Measurements from ENCODE around the gene C1QTNF12. TPM values are rescaled to one million over a fixed set of nuclear protein-coding genes. Genes with fewer than 3 reads are reported as not detected.
A peak's percentile ranks its signal among the peaks of the same experiment; 100 is the strongest.
"Not testable (repeated sequence)": the region's sequence is repeated elsewhere in the genome, so short reads cannot be mapped to it uniquely, and the experiment has no call there.

Gene C1QTNF12
- total RNA-seq, 1 donor from 2014 or later: 1.3 TPM

- H3K27me3 Mint-ChIP-seq: no peaks in the 10 kb centered on the region
- intact Hi-C loops (cut with micrococcal nuclease): no loop called here
- H3K27ac Mint-ChIP-seq: peak overlapping the region; percentile 28
- H3K4me3 Mint-ChIP-seq: no peak overlapping the region
- peaks cover 2% of the 10 kb centered on the region for H3K4me1 Mint-ChIP-seq
- DNase-seq: no peak
- peaks cover 52% of the 10 kb centered on the region for H3K36me3 Mint-ChIP-seq (ENCODE audit: low read depth)
- no peaks in the 10 kb centered on the region for H3K9me3 Mint-ChIP-seq
These were observed 13.6 kb upstream of the C1QTNF12 start for GRCh38 chr1:1259951-1260600.

- no peak for DNase-seq
- intact Hi-C loops (cut with micrococcal nuclease): no loop called here
- no peak overlapping the region for H3K4me3 Mint-ChIP-seq
- no peaks in the 10 kb centered on the region for H3K27me3 Mint-ChIP-seq
- H3K27ac Mint-ChIP-seq: no peak overlapping the region
- H3K9me3 Mint-ChIP-seq: no peaks in the 10 kb centered on the region
- H3K4me1 Mint-ChIP-seq: peaks cover 2% of the 10 kb centered on the region
- H3K36me3 Mint-ChIP-seq (ENCODE audit: low read depth): peaks cover 52% of the 10 kb centered on the region
These were observed 13.0 kb upstream of the C1QTNF12 start for GRCh38 chr1:1259540-1259939.

- Mint-ChIP-seq H3K27me3 (no peaks in the 10 kb centered on the region), H3K27ac (no peak overlapping the region), H3K9me3 (no peaks in the 10 kb centered on the region), H3K36me3 (ENCODE audit: low read depth) (peaks cover 52% of the 10 kb centered on the region), H3K4me3 (no peak overlapping the region), H3K4me1 (peaks cover 2% of the 10 kb centered on the region)
- DNase-seq: no peak
- intact Hi-C loops (cut with micrococcal nuclease): no loop called here
These were observed 12.6 kb upstream of the C1QTNF12 start for GRCh38 chr1:1259119-1259488.

GRCh38 chr1:1256956-1257871 is 10.7 kb upstream of the C1QTNF12 start:
- Mint-ChIP-seq H3K27ac (no peak overlapping the region), H3K4me3 (no peak overlapping the region), H3K9me3 (no peaks in the 10 kb centered on the region), H3K4me1 (peaks cover 2% of the 10 kb centered on the region), H3K36me3 (ENCODE audit: low read depth) (peaks cover 58% of the 10 kb centered on the region), H3K27me3 (no peaks in the 10 kb centered on the region)
- intact Hi-C loops (cut with micrococcal nuclease): no loop called here
- DNase-seq: no peak

DNA sequence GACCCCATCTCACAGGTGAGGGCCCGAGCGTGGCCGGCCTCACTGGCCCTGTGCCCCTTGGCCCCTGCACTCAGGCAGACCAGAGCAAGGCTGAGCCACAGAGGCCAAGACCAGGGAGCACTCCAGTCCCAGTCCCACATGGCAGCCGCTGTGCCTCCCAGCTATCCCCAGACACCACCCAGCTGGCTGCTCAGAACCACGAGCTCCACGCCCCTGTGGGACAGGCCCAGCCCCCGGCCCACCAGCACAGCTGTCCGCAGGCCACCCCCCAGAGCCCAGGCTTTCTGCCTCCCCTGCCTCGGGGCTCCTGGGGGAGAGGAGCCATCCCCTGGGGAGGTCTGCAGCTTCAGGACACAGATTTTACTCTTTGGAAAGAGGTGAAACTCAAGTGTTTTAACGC is 9.1 kb upstream of the C1QTNF12 start:
- intact Hi-C loops (cut with micrococcal nuclease): no loop called here
- no peaks in the 10 kb centered on the region for H3K9me3 Mint-ChIP-seq
- peaks cover 54% of the 10 kb centered on the region for H3K36me3 Mint-ChIP-seq (ENCODE audit: low read depth)
- peaks cover 4% of the 10 kb centered on the region for H3K4me1 Mint-ChIP-seq
- no peak overlapping the region for H3K4me3 Mint-ChIP-seq
- no peak for DNase-seq
- H3K27me3 Mint-ChIP-seq: no peaks in the 10 kb centered on the region
- no peak overlapping the region for H3K27ac Mint-ChIP-seq

DNA sequence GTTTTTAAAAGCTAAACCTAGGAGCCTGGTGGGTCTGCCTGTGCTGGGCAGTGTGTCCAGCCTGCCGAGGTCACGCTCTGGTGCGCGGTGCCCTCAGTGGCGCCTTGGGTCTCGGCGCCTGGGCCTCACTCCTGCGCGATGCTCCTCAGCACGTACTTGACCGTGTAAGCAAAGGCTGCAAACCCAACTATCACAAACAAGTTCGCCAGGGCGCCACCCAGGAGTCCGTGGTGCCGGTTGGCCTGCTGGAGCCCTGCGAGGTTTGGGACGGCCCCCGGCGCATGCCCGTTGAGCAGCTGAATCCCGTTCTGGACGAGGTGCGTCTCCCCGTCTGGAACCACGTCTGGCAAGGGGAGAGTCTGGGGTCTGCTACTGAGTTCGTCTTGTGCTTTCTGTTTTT is 8.6 kb upstream of the C1QTNF12 start:
- H3K4me3 Mint-ChIP-seq: no peak overlapping the region
- no peaks in the 10 kb centered on the region for H3K27me3 Mint-ChIP-seq
- DNase-seq: no peak
- intact Hi-C loops (cut with micrococcal nuclease): no loop called here
- H3K36me3 Mint-ChIP-seq (ENCODE audit: low read depth): peaks cover 51% of the 10 kb centered on the region
- no peaks in the 10 kb centered on the region for H3K9me3 Mint-ChIP-seq
- H3K27ac Mint-ChIP-seq: no peak overlapping the region
- peaks cover 5% of the 10 kb centered on the region for H3K4me1 Mint-ChIP-seq

DNA sequence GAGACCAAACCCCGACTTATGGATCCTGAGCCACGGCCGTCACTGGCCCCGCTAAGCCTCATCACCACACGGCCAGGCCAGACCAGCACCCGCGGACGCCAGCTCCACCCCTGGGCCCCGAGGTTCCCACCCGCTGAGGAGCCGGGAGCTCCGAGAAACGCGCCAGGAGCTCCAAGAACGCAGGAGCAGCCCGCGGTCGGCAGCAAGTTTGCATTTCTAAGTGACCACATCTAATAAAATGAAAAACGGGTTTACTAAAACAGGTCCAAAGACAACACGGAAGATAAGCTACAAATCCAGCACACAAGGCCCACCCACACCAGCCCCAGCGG is 8.1 kb upstream of the C1QTNF12 start:
- intact Hi-C loops (cut with micrococcal nuclease): loop anchor here (5.0 kb wide), 1 partner anchor 47 kb away; the partner anchor contains the start of gene TNFRSF18
- Mint-ChIP-seq H3K4me3 (no peak overlapping the region), H3K4me1 (peaks cover 5% of the 10 kb centered on the region), H3K36me3 (ENCODE audit: low read depth) (peaks cover 46% of the 10 kb centered on the region), H3K27me3 (no peaks in the 10 kb centered on the region), H3K27ac (no peak overlapping the region), H3K9me3 (no peaks in the 10 kb centered on the region)
- no peak for DNase-seq

- no peak for DNase-seq
- no peaks in the 10 kb centered on the region for H3K27me3 Mint-ChIP-seq
- intact Hi-C loops (cut with micrococcal nuclease): loop anchor here (5.0 kb wide), 1 partner anchor 47 kb away; the partner anchor contains the start of gene TNFRSF18
- no peaks in the 10 kb centered on the region for H3K9me3 Mint-ChIP-seq
- H3K36me3 Mint-ChIP-seq (ENCODE audit: low read depth): peaks cover 42% of the 10 kb centered on the region
- no peak overlapping the region for H3K4me3 Mint-ChIP-seq
- no peak overlapping the region for H3K27ac Mint-ChIP-seq
- H3K4me1 Mint-ChIP-seq: peaks cover 5% of the 10 kb centered on the region
These were observed 7.6 kb upstream of the C1QTNF12 start for GRCh38 chr1:1253972-1254666.

DNA sequence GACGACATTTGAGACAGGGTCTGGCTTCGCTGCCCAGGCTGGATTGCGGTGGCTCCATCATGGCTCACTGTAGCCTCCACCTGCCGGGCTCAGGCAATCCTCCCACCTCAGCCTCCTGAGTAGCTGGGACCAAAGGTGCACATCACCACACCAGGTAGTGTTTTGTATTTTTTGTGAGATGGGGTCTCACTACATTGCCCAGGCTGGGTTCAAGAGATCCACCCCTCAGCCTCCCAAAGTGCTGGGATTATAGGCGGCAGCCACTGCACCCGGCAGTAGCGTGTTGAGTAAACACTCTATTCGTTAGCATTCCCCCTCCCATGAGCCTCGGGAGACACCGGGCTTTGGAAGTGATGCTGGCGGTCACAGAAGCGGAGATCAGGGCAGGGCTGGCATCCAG is 6.8 kb upstream of the C1QTNF12 start:
- DNase-seq: no peak
- H3K27ac Mint-ChIP-seq: no peak overlapping the region
- H3K27me3 Mint-ChIP-seq: no peaks in the 10 kb centered on the region
- H3K9me3 Mint-ChIP-seq: no peaks in the 10 kb centered on the region
- intact Hi-C loops (cut with micrococcal nuclease): loop anchor here (5.0 kb wide), 1 partner anchor 46 kb away; the partner anchor contains the start of gene TNFRSF18
- H3K36me3 Mint-ChIP-seq (ENCODE audit: low read depth): peaks cover 39% of the 10 kb centered on the region
- H3K4me3 Mint-ChIP-seq: no peak overlapping the region
- H3K4me1 Mint-ChIP-seq: peaks cover 5% of the 10 kb centered on the region

GRCh38 chr1:1250786-1251284 is 4.3 kb upstream of the C1QTNF12 start:
- intact Hi-C loops (cut with micrococcal nuclease): loop anchor here (2.0 to 5.0 kb wide), 2 partner anchors 44 to 128 kb away; partner anchors contain the start of gene TNFRSF18
- H3K4me1 Mint-ChIP-seq: peaks cover 5% of the 10 kb centered on the region
- no peaks in the 10 kb centered on the region for H3K9me3 Mint-ChIP-seq
- H3K27me3 Mint-ChIP-seq: no peaks in the 10 kb centered on the region
- peaks cover 23% of the 10 kb centered on the region for H3K36me3 Mint-ChIP-seq (ENCODE audit: low read depth)
- DNase-seq: peak; percentile 90
- H3K4me3 Mint-ChIP-seq: peak overlapping the region; percentile 61
- peak overlapping the region; percentile 96 for H3K27ac Mint-ChIP-seq

GRCh38 chr1:1248009-1248913 is 1.7 kb upstream of the C1QTNF12 start:
- intact Hi-C loops (cut with micrococcal nuclease); H3K4me1 Mint-ChIP-seq; H3K27ac Mint-ChIP-seq; H3K4me3 Mint-ChIP-seq; H3K9me3 Mint-ChIP-seq; H3K27me3 Mint-ChIP-seq; DNase-seq: not testable (repeated sequence)
- H3K36me3 Mint-ChIP-seq (ENCODE audit: low read depth): peaks cover 12% of the 10 kb centered on the region

DNA sequence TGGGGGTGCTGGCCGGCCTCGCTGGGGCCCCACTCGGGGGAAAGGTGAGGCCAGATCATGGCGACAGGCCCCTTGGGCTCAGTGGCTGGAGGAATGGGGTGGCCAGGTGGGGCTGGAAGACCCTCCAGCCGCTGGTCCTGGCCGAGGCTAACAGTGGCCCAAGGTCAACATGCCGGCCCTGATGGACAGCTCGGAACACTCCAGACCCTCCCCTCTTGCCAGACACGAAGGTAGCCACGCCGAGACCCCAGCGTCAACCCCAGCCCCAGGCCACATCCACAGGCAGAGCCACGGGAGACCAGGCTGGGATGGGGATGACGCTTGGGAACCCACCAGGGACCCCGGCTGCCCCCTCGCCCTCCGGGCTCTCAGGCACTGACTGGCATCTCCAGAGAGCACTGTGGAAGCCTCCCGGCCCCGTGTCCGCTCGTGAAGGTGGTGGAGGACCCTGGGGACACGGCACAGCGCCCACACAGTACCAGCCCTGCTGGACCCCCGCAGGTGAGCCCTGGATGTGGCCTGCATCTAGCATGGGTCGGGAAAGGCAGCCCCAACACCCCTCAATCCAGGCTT is 905 bp upstream of the C1QTNF12 start:
- no peaks in the 10 kb centered on the region for H3K27me3 Mint-ChIP-seq
- H3K4me3 Mint-ChIP-seq: no peak overlapping the region
- DNase-seq: no peak

More for the DNA sequence above, 905 bp upstream of the C1QTNF12 start:
- Mint-ChIP-seq H3K4me1 (peaks cover 5% of the 10 kb centered on the region), H3K27ac (no peak overlapping the region), H3K36me3 (ENCODE audit: low read depth) (peaks cover 5% of the 10 kb centered on the region), H3K9me3 (no peaks in the 10 kb centered on the region)
- intact Hi-C loops (cut with micrococcal nuclease): no loop called here
